GM12892 (cell line): ENCODE measurements around the gene SACS.

ENCODE experiments used
- POLR2A ChIP-seq: IDR thresholded peaks from 2 replicates; pipeline ENCODE4 v1.6.1; 2011; ENCODE audit warnings: low read depth, low read length, control low read depth
- POLR2AphosphoS5 ChIP-seq: IDR thresholded peaks from 2 replicates; pipeline ENCODE4 v1.6.1; 2011; ENCODE audit warnings: low read depth, low read length, control low read depth
- TAF1 ChIP-seq: IDR thresholded peaks from 2 replicates; pipeline ENCODE4 v1.6.1; 2011; ENCODE audit warnings: low read depth, mild to moderate bottlenecking, control low read depth, low read length, borderline replicate concordance

- TF ChIP-seq POLR2A (no peak), POLR2AphosphoS5 (no peak), TAF1 (no peak)
Measured at GRCh38 chr13:23462815-23463559, 29.5 kb upstream of the SACS start.
